SU-DHL-6 (cell line): ENCODE results near the gene CLDN18.

Experiments
- H2AFZ ChIP-seq: fragments of 200-600 bp; sonication (generic); 2 replicates; pipeline ENCODE4 v1.6.1; 2014; ENCODE audit warnings: low read depth, mild to moderate bottlenecking, moderate library complexity, mixed read lengths, antibody characterized with exemption, low read length; ENCODE audit not compliant: severe bottlenecking
- H3F3A ChIP-seq: fragments of 200-600 bp; shearing (Covaris generic); 2 replicates; pipeline ENCODE4 v1.6.0; 2016; ENCODE audit warnings: antibody characterized with exemption, mild to moderate bottlenecking; ENCODE audit not compliant: insufficient read depth
- H3K27ac ChIP-seq: fragments of 200-600 bp; sonication (generic); 2 replicates; pipeline ENCODE4 v1.5.1; 2016; ENCODE audit warnings: low read depth, mild to moderate bottlenecking, low read length, moderate library complexity, mixed read lengths
- H3K27me3 ChIP-seq: fragments of 200-600 bp; sonication (generic), shearing (Covaris generic); 2 replicates; pipeline ENCODE4 v1.6.0; 2014; ENCODE audit warnings: mild to moderate bottlenecking, low read length
- H3K36me3 ChIP-seq: fragments of 200-600 bp; sonication (generic); 2 replicates; pipeline ENCODE4 v1.6.1; 2014; ENCODE audit warnings: mild to moderate bottlenecking, low read length, mixed read lengths
- H3K4me2 ChIP-seq: fragments of 300-600, 200-600 bp; shearing (Covaris generic), sonication (generic); 2 replicates; pipeline ENCODE4 v1.6.0; 2014; ENCODE audit warnings: low read length, low read depth, mild to moderate bottlenecking; ENCODE audit not compliant: poor library complexity, severe bottlenecking
- H3K4me3 ChIP-seq: fragments of 200-600 bp; sonication (generic); 2 replicates; pipeline ENCODE4 v1.5.1; 2014; ENCODE audit warnings: antibody characterized with exemption, low read length, mild to moderate bottlenecking, mixed read lengths; ENCODE audit not compliant: insufficient read depth, poor library complexity, severe bottlenecking
- H3K79me2 ChIP-seq: fragments of 200-600 bp; sonication (generic); 2 replicates; pipeline ENCODE4 v1.6.1; 2014; ENCODE audit warnings: mild to moderate bottlenecking, low read length, moderate library complexity; ENCODE audit not compliant: insufficient read depth
- H3K9ac ChIP-seq: fragments of 200-600 bp; sonication (generic); 2 replicates; pipeline ENCODE4 v1.7.0; 2014; ENCODE audit warnings: mild to moderate bottlenecking, low read length
- H3K9me2 ChIP-seq: fragments of 200-600 bp; sonication (generic); replicated peaks from 2 replicates; pipeline ENCODE4 v1.6.1; 2014; ENCODE audit warnings: low read length; ENCODE audit not compliant: insufficient read depth
- H3K9me3 ChIP-seq: fragments of 200-600 bp; sonication (generic); 2 replicates; pipeline ENCODE4 v1.6.1; 2014; ENCODE audit warnings: low read length, mixed read lengths; ENCODE audit not compliant: insufficient read depth
- H4K20me1 ChIP-seq: fragments of 200-600 bp; sonication (generic); 2 replicates; pipeline ENCODE4 v1.6.1; 2014; ENCODE audit warnings: low read depth, mild to moderate bottlenecking, antibody characterized with exemption, low read length, moderate library complexity, mixed read lengths
- CTCF ChIP-seq: fragments of 200-600 bp; sonication (generic); IDR thresholded peaks from one replicate; pipeline ENCODE4 v1.5.1; 2017; ENCODE audit warnings: antibody characterized with exemption, mild to moderate bottlenecking, low read length, moderate library complexity; ENCODE audit not compliant: insufficient read depth, poor library complexity, severe bottlenecking
- EZH2phosphoT487 ChIP-seq: fragments of 200-600 bp; sonication (generic), shearing (Covaris generic); conservative IDR thresholded peaks from 2 replicates; pipeline ENCODE4 v1.6.1; 2018; ENCODE audit warnings: mild to moderate bottlenecking, antibody characterized with exemption, low read length, moderate library complexity, mixed read lengths

The CLDN18 gene

GRCh38 chr3:137992592-137992991 lies 17.4 kb upstream of the CLDN18 start:
- no peak overlapping the region for H3K27ac ChIP-seq
- no peak overlapping the region for H3K4me2 ChIP-seq
- TF ChIP-seq EZH2phosphoT487 (no peak), CTCF (no peak)
- no peaks in the 10 kb centered on the region for H3F3A ChIP-seq
- H3K9me2 ChIP-seq = no peaks in the 10 kb centered on the region
- H3K79me2 ChIP-seq = no peaks in the 10 kb centered on the region
- no peaks in the 10 kb centered on the region for H3K9me3 ChIP-seq
- no peaks in the 10 kb centered on the region for H3K36me3 ChIP-seq
- H2AFZ ChIP-seq = no peak overlapping the region
- no peak overlapping the region for H3K9ac ChIP-seq
- H3K4me3 ChIP-seq = no peak overlapping the region
- no peaks in the 10 kb centered on the region for H4K20me1 ChIP-seq
- no peaks in the 10 kb centered on the region for H3K27me3 ChIP-seq

GRCh38 chr3:137998121-137999042 lies 11.6 kb upstream of the CLDN18 start:
- Histone ChIP-seq H3K27ac (no peak overlapping the region), H2AFZ (no peak overlapping the region), H4K20me1 (no peaks in the 10 kb centered on the region), H3F3A (no peaks in the 10 kb centered on the region), H3K4me2 (no peak overlapping the region), H3K36me3 (no peaks in the 10 kb centered on the region), H3K9me3 (no peaks in the 10 kb centered on the region), H3K79me2 (no peaks in the 10 kb centered on the region), H3K9me2 (no peaks in the 10 kb centered on the region), H3K4me3 (no peak overlapping the region), H3K9ac (no peak overlapping the region), H3K27me3 (no peaks in the 10 kb centered on the region)
- TF ChIP-seq CTCF (no peak), EZH2phosphoT487 (no peak)

GRCh38 chr3:138003069-138003468 lies 6.9 kb upstream of the CLDN18 start:
- no peaks in the 10 kb centered on the region for H3K79me2 ChIP-seq
- H4K20me1 ChIP-seq = no peaks in the 10 kb centered on the region
- no peak overlapping the region for H2AFZ ChIP-seq
- no peak overlapping the region for H3K4me3 ChIP-seq
- H3K27me3 ChIP-seq = no peaks in the 10 kb centered on the region
- H3K9me2 ChIP-seq = no peaks in the 10 kb centered on the region
- H3K27ac ChIP-seq = no peak overlapping the region
- no peak overlapping the region for H3K9ac ChIP-seq
- no peaks in the 10 kb centered on the region for H3K36me3 ChIP-seq
- no peak overlapping the region for H3K4me2 ChIP-seq
- H3K9me3 ChIP-seq = no peaks in the 10 kb centered on the region
- H3F3A ChIP-seq = no peaks in the 10 kb centered on the region
- TF ChIP-seq CTCF = no peak
- TF ChIP-seq EZH2phosphoT487 = no peak
